Left forelimb (tissue), 1 donor: ENCODE results near the gene FAM78A.
"Not testable (repeated sequence)": the region's sequence is repeated elsewhere in the genome, so short reads cannot be mapped to it uniquely, and the experiment has no call there.

ENCODE experiments used
- DNase-seq: peaks from one replicate; pipeline ENCODE4 v3.0.0-alpha.2; 2018; ENCODE audit warnings: low spot score

The FAM78A gene

DNA sequence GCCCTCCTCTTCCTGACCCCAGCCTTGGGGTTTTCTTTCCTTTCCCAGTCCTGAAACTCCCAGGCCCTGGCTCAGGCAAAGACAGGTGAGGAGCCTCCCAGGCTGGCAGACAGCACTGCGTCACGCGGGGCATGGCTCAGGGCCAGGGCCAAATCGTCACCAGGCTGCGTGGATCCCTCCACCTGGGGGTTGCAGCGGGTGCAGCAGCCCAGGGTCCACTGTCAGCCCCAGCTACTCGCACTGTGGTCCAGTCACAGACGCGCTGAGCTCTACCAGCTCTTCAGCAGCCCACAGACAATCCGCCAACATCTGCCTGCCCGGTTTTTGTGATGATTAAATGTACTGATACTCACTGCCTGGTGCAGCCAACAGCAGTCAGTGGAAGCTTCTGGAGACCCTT, 12.1 kb downstream of the FAM78A start:
- DNase-seq, result no peak

- no peak for DNase-seq
Measured at GRCh38 chr9:131263701-131264100, 12.6 kb downstream of the FAM78A start.

- not testable (repeated sequence) for DNase-seq
Measured at GRCh38 chr9:131263033-131263343, 13.3 kb downstream of the FAM78A start.

DNA sequence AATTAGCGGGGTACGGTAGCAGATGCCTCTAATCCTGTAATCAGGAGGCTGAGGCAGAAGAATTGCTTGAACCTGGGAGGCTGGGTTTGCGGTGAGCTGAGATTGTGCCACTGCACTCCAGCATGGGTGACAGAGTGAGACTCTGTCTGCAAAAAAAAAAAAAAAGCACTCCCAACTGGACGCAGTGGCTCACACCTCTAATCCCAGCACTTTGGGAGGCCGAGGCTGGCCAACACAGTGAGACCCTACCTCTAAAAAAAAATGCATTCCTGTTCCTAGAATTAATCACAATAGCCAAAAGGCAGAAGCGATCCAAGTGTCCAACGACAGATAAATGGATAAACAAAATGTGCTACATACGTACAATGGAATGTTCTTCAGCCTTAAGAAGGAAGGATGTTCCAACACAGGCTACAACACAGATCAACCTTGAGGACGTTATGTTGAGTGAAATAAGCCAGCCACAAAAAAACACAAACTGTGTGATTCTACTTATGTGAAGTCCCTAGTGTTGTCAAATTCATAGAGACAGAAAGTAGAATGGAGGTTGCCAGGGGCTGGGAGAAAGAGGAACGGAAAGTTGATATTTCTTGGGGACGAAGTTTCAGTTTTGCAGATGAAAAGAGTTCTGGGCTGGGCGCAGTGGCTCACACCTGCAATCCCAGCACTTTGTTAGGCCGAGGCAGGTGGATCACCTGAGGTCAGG, 13.8 kb downstream of the FAM78A start:
- DNase-seq, result no peak

- DNase-seq, result no peak
Measured at GRCh38 chr9:131260751-131261452, 15.4 kb downstream of the FAM78A start.

GRCh38 chr9:131259916-131260597, 16.3 kb downstream of the FAM78A start:
- DNase-seq, result no peak

DNA sequence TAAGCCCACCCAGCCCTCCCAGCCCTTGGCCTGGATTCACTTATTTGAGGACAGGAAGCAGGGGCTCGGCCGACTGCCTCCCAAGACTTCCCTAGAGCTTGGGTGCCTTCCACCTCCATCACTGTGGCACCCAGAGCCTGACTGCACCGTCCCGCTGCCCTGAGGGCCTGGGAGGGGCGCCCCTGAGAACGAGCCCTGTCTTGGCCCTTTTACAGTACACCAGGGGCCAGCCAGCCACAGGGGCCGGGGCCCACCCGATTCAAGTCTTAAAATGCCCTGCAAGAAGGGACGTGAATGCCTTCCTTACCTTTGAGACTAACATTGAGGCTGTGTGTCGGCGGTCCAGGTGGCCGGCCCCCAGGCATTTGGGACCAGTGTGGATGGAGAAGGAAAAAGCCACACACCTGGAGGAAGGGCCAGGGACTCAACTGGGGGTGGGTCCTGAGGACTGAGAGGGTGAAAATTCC, 16.8 kb downstream of the FAM78A start:
- DNase-seq, result peak; percentile 64

GRCh38 chr9:131258698-131259431, 17.4 kb downstream of the FAM78A start:
- no peak for DNase-seq

DNA sequence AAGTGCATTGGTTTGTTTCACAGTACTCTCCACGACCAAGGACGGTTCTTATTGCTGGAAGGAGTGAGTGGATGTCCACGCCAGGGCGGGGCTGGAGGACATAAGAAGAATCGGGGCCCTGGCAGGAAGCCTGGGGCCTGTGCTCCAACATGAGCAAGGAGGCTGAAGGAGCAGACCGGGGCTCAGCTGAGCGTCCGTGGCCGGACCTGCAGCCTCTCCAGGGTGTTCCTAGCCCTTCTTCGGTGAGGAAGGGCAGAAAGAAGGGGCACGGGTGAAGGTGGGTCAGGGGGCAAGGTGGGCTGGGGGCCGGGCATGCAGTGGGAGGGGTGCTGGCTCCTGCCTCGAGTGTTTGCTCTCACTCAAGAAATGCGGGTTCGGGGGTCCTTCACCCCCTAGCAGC, 18.1 kb downstream of the FAM78A start:
- DNase-seq, result no peak

- DNase-seq, result no peak
Measured at GRCh38 chr9:131257266-131258025, 18.9 kb downstream of the FAM78A start.

DNA sequence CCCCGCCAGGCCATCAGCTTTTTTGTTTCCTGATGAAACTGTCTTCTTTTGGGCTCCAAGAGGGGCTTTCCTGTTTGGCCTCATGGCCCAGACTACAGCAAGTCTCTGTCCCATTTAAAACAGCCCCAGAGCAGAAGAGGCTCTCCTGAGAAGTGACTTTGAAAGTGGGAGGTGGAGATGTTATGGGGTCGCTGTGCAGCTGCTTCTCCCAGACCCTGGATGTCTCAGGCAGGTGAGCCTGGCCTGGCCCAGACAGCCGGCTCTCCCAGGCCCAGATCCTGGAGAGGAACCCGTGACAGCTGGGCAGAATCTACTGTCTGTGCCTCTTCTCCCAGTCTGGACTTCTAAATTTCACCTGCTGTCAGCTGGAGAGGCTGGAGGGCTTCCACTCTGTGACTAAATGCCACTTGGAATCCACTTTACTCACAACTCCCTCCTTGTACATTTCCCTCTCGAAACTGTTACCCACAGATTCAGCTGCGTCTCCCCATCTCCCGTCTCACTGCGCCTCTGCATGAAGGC, 20.6 kb downstream of the FAM78A start:
- DNase-seq, result no peak

- DNase-seq, result no peak
Measured at GRCh38 chr9:131254626-131255025, 21.7 kb downstream of the FAM78A start.

- DNase-seq, result no peak
Measured at GRCh38 chr9:131253891-131254491, 22.3 kb downstream of the FAM78A start.

DNA sequence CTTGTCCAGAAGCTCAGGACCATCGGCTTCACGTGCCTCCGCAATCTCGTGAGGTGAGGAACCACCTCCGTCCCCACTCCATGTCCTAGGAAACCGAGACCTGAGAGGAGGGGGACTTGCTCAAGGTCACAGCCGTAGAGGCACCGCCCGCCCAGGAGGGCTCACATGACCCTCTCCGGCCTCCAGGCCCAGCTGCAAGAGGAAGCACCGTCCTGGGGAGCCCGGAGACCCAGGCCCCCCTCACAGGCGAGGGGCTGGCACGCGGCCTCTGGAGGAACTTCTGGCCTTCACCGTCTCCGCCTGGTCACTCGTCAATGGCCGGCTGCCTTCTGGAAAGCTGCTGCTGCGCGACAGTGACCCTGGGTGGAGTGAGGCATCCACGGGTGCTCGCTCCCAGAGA, 24.2 kb downstream of the FAM78A start:
- no peak for DNase-seq

DNA sequence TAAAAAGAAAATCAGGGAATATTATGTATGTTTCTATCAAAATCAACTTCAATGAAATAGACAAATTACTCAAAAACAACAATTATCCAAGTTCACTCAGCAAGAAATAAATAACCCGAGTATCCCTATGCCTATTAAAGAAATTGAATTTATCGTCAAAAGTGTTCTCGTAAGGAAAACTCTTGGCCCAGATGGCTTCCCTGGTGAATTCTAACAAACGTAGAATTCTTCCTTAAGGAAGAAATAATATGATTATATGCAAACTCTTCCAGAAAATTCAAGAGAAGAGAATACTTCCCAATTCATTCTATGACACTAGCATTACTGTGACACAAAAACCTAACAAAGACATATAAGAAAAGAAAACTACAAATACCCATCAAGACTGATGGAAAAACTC, 29.7 kb downstream of the FAM78A start:
- no peak for DNase-seq

- DNase-seq, result not testable (repeated sequence)
Measured at GRCh38 chr9:131244331-131244730, 32.0 kb downstream of the FAM78A start.

DNA sequence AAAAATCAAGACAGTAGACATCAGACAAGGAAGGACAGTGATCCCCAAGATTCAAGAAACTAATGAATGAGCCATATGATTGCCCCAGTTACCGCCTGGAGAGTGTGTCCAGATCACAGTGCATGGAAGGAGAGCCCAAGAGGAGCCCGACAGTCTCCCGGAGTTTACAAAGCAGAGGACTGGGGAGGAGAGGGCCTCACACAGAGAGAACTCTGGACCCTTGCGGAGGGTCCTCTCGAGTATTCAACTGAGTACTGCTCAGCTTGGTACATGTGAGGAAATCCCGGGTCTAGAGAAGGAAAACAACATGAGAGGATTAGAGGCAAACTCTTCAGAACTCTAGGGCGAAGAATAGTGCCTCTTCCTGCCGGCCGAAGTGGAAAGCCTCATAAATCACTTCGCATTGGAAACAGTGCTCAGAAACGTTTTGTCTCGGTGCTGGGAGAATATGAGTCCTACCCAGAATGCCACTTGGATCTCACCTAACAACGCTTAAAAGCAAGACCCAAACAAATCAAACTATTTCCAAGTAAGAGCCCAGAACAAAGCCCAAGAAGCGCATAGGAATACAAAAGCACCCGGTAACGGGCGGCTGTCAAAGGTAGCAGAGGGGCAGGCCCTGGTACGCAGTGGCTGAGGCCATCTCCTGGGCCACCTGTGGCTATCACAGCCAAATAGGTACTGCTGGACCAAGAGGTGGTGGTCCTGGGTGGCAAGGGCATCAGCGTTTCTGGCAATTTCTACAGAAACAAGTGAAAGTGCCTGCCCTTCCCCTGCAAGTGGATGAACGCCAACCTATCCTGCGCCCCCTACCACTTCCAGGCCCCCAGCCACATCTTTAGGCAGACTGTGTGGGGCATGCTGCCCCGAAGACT, 36.0 kb downstream of the FAM78A start:
- DNase-seq, result no peak

DNA sequence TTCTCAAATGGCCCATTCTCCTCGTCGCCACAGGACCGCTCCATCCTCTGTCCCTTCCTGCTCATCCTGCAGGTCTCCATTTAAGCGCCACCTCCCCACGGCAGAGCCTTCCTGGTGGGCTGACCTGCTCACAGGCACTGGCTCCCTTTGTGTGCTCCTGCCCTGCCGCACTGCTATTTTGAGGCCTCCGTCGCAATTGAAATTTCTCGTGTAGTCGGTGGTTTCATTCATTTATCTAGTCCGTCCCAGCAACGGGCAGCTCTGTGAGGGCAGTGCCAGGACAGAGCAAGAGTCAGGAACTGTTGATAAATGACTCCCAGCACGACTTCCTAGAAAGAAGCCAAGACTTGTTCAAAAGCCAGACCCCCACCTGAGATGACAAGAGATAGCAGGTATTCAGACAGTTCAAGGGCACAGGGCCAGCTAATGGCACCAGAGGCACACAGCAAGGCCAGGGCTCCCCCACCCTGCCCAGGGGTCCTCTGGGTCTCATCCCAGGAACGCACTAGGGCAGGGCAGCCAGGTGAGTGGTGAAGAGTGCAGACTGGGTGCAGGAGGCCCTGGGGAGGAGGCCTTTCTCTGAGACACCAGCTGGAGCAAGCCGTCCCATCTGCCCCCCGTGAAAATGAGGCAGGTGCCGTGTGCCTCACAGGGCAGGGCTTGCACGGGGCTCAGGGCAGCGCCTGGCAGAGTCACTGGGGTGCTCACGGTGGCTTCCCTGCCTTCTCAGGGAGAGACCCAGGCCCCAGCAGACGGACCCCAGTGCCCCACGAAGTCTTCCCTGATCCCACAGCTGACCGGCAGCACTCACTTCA, 36.9 kb downstream of the FAM78A start:
- no peak for DNase-seq

DNA sequence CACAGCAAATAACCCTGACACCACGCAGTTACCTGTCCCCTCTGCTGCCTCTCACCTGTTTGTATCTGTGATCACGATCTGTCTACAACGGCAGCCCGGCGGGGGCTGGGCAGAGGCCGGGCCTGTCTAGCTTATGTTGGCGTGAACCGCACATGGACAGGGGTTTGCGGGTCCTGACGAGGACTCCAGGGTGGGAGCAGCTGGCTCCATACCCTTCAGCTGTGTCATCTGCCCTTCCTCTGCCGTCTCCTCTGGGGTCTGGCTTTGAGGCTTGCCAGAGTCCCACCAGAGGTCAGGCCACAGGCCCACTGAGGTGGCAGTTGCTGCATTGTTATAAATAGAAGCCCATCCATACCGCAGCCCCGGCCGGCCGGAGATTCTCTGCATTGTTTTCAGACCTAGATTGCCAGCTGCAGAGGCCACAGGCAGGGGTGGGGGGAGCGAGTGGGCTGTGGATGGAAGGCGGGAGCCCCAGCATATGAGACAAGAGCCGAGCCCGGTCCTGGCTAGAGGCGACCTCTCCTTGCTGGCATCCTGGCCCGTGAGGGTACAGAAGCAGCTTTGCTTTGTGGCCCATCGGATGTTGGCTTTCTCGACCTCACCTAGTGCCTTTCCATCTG, 37.8 kb downstream of the FAM78A start:
- DNase-seq, result no peak
